NK-92 treated with Interleukin-12 subunit alpha and Interleukin-12 subunit beta, amount 100 ng/mL, for 24 hours (cell line): ENCODE measurements around the gene SPACA4.
A peak's percentile ranks its signal among the peaks of the same experiment; 100 is the strongest.
"Not testable (repeated sequence)": the region's sequence is repeated elsewhere in the genome, so short reads cannot be mapped to it uniquely, and the experiment has no call there.

Source experiments
- DNase-seq: peaks from one replicate; lab custom pipeline; 2025; lab: John Stamatoyannopoulos, UW

Gene SPACA4

GRCh38 chr19:48618916-48619691 lies 12.6 kb downstream of the SPACA4 start, which contains the start of the genes RPL18 and SPHK2:
Gene RPL18 (minus strand): TSS chr19:48619178. CDS start chr19:48619143, 35 bp downstream.
Gene SPHK2 (plus strand): TSS chr19:48619506. CDS start chr19:48620515, 1,009 bp downstream.
- peak; percentile 96 for DNase-seq

DNA sequence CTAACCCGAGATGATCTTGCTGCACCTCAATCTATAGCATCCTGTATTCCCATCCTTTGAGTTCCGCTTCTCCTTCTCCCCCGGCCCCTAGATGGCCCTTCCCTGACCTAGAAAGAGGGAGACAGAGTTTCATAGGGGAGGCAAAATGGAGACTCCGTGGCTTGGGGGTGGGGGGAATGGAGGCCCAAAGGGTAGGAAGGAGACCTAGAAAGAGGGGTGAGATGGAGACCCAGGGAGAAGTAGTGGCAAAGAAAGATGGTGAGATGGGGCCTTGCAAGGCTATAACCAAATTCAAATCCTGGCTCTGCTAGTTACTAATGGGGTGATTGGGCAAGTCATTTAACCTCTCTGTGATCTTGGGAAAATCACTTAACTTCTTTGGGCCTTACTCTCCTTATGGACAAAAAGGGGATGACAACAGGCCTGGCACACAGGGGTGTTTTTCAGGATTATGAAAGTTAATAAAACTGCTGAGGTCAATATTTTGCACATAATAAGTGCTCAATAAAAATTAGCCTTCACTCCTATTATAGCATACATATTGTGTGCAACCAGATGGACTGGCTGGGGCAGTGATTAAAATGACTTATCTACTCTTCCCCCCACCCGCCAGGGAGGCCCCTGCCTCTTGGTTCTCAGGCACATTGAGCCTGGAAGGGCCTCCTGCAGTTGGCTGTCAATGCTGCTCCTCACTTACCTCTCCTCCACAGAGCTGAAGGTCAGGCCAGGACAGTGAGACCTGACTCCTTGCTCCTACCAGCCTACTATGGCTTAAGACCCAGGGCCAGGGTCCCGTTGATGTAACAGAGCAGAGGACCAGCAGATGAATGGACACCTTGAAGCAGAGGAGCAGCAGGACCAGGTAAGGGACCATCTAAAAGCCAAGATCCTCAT lies 13.4 kb downstream of the SPACA4 start:
- no peak for DNase-seq

GRCh38 chr19:48623556-48624066 lies 17.1 kb downstream of the SPACA4 start:
- DNase-seq, result no peak

- DNase-seq, result peak; percentile 93
These were observed 17.6 kb downstream of the SPACA4 start for GRCh38 chr19:48624067-48624594.

DNA sequence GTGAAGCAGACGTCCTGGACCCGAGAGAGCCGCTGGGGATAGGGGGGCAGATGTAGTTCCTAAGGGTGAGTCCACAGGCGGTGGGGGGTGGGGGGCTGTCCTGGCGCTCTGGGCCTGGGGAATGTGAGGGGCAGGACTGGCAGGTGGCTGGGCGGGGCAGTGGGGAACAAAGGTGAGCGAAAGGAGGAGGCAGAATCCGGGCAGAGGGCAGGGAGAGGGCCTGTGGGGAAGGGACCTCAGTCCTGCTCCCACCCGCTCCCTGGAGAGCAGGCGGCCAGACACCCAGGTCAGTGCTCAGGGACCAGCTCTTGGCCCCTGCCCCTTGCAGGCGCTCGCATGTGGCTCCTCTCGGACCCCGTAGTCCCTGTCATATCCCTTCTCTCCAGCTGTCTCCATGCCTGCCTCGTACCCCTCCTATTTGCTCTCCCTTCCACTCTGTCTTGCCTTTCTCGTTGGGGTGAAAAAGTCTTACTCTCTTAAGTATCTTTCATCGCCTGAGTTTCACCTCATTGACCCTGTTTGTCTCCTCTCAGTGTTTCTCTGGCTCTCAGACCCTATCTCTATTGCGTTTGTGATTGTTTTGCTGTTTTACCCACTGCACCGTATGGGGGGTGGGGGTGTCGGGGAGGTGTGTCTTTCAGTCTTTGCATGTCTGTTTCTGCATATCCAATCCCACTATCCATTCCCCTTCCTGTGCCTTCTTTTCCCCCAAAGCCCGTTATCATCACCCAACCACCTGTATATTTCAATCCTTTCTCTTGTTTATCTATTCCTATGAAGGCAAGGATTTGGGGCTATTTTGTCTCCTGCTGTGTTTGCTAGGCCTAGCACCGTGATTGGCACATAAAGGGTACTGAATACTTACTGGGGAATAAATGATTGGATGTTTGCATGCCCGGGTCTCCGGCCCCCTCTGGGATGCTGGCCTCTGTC lies 18.5 kb downstream of the SPACA4 start:
- DNase-seq, result no peak

DNA sequence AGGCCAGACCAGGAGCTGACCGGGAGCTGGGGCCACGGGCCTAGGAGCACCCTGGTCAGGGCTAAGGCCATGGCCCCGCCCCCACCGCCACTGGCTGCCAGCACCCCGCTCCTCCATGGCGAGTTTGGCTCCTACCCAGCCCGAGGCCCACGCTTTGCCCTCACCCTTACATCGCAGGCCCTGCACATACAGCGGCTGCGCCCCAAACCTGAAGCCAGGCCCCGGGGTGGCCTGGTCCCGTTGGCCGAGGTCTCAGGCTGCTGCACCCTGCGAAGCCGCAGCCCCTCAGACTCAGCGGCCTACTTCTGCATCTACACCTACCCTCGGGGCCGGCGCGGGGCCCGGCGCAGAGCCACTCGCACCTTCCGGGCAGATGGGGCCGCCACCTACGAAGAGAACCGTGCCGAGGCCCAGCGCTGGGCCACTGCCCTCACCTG lies 19.4 kb downstream of the SPACA4 start:
- no peak for DNase-seq

DNA sequence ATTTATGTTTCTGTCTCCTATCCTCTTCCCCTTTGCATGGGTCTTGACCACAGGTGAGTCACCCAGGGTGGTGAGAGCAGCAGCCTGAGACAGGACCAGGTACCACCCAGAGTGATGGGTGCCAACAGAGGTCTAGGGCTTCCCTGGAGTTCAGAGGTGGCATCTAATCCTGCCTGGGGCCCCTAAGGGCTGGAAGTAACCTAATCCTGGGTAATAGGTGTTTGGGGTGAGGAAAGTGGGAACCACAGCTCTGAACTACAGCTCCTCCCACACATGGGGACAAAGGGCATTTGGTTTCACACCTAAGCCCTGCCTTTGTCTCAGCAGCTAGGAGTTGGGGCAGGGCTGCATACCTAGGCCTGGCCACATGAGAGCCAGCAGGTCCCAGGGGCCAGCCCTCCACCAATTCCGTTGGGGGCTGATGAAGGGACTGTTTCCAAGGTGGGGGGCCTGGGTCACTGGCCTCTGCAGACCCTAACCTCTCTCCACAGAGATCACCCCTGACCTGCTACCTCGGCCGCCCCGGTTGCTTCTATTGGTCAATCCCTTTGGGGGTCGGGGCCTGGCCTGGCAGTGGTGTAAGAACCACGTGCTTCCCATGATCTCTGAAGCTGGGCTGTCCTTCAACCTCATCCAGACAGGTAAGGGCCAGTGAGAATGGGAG lies 20.8 kb downstream of the SPACA4 start:
- peak; percentile 71 for DNase-seq

GRCh38 chr19:48627865-48628314 lies 21.3 kb downstream of the SPACA4 start:
- no peak for DNase-seq

GRCh38 chr19:48628486-48629296 lies 22.1 kb downstream of the SPACA4 start:
- no peak for DNase-seq

DNA sequence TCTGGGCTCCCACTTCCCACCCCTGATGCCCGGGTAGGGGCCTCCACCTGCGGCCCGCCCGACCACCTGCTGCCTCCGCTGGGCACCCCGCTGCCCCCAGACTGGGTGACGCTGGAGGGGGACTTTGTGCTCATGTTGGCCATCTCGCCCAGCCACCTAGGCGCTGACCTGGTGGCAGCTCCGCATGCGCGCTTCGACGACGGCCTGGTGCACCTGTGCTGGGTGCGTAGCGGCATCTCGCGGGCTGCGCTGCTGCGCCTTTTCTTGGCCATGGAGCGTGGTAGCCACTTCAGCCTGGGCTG lies 22.7 kb downstream of the SPACA4 start:
- DNase-seq, result no peak

GRCh38 chr19:48629599-48630295 lies 23.2 kb downstream of the SPACA4 start:
- no peak for DNase-seq

- no peak for DNase-seq
These were observed 23.9 kb downstream of the SPACA4 start for GRCh38 chr19:48630296-48631063.

- no peak for DNase-seq
These were observed 24.7 kb downstream of the SPACA4 start for GRCh38 chr19:48631225-48631624.

GRCh38 chr19:48632286-48632685 lies 25.7 kb downstream of the SPACA4 start:
- DNase-seq, result not testable (repeated sequence)

DNA sequence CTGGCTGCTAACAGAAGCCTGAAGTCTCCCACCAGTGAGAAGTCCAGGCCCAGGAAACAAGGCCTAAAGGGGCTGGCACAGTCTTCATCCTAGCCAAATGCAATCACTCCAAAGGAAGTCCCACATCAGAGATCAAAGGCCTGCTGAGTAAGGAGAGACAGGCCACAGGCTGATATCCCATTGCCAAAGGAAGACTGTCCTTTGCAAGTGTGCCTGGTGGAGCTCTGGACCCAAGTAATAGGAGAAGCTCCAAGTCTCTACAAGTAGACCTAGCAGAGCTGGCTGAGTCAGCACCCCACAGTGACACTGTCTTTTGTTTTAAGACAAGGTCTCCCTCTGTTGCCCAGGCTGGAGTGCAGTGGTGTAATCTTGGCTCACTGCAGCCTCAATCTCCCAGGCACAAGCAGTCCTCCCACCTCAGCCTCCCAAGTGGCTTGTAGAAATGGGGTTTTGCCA lies 26.2 kb downstream of the SPACA4 start:
- no peak for DNase-seq

DNA sequence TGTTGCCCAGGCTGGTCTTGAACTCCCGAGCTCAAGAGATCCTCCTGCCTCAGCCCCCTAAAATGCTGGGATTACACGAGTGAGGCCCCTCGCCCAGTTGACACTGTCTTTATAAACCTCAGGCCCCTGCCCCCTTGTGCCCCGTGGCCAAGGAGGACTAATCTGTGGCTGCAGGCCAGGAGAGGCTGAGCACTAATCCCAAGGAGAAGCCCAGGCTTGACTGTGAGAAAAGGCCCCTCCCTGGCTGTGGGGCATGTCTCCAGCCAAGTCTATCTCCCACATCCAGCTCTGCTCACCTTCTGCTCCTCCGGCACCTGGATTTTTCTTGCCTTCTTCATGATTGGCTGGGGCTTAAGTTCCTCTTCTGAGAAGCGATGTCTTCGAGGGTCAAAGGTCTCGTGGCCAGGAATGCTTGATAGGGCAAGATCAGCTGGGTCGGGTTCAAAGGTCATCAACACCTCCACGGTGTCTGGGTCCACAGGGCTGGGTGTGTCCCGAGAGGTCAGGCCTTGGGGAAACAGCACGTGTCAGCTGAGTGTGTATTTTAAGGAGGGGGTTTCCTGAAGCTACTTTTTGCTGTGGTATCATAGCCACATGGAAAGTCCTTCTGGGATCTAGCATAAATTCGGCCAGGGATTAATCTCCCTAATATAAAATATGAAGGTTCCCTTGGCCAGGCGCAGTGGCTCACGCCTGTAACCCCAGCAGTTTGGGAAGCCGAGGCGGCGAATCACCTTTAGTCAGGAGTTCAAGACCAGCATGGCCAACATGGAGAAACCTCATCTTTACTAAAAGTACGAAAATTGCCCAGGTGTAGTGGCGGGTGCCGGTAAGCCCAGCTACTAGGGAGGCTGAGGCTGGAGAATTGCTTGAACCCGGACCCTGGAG lies 26.9 kb downstream of the SPACA4 start:
- DNase-seq, result no peak

- DNase-seq, result no peak
These were observed 27.4 kb downstream of the SPACA4 start for GRCh38 chr19:48634036-48634342.
